Spinal cord (tissue), 10 donors: ENCODE data around the gene AJUBA. TPM values are rescaled to one million over a fixed set of nuclear protein-coding genes. Genes with fewer than 3 reads are reported as not detected.
"Not testable (repeated sequence)": the region's sequence is repeated elsewhere in the genome, so short reads cannot be mapped to it uniquely, and the experiment has no call there.

Source experiments
- DNase-seq, 6 donors: peaks; one replicate each; pipeline versions ENCODE4 v3.0.0 to v3.0.0-alpha.2; 2013 to 2015; ENCODE audit warnings: low spot score in 6 of 6, low read depth in 4 of 6
- H3K27ac ChIP-seq: one replicate; pipeline ENCODE4 v1.5.1; 2013; ENCODE audit warnings: low read depth, low read length, control low read depth
- H3K27me3 ChIP-seq: one replicate; pipeline ENCODE4 v1.6.1; 2013; ENCODE audit warnings: low read length; ENCODE audit not compliant: control insufficient read depth, insufficient read depth
- H3K36me3 ChIP-seq: one replicate; pipeline ENCODE4 v1.6.1; 2013; ENCODE audit warnings: low read length; ENCODE audit not compliant: control insufficient read depth, insufficient read depth
- H3K4me1 ChIP-seq: one replicate; pipeline ENCODE4 v1.6.1; 2013; ENCODE audit warnings: low read length; ENCODE audit not compliant: control insufficient read depth, insufficient read depth
- H3K4me3 ChIP-seq: one replicate; pipeline ENCODE4 v1.5.1; 2013; ENCODE audit warnings: low read depth, low read length, control low read depth
- H3K9me3 ChIP-seq: one replicate; pipeline ENCODE4 v1.6.1; 2013; ENCODE audit warnings: low read length; ENCODE audit not compliant: control insufficient read depth, insufficient read depth
- WGBS: methylation state at CpG from one replicate; pipeline ENCODE4 v1.1.5; 2013; ENCODE audit warnings: missing lambda C conversion rate; ENCODE audit not compliant: insufficient coverage; 5-methylcytosine and 5-hydroxymethylcytosine counted together
- polyA plus RNA-seq, 2 donors: library from polyadenylated mRNA; unstranded; fragments of 120-200 nt; gene quantifications; one replicate each; pipeline ENCODE4 v1.2.1, GENCODE V29; 2013; ENCODE audit not compliant: insufficient read length in 2 of 2
- total RNA-seq, 2 donors: library from RNA; depleted of rRNA in 1 of 2; stranded (reverse); fragments of 120-200 nt in 1 of 2; fragments of >200 nt in 1 of 2; gene quantifications; one replicate each; pipeline versions ENCODE4 v1.2.3 to v1.2.4, GENCODE V29; 2013 to 2014
- donor health status: healthy.

Gene AJUBA
- total and polyA plus RNA-seq, 4 donors, result 7.6 to 27.7 (median 12.2) TPM

DNA sequence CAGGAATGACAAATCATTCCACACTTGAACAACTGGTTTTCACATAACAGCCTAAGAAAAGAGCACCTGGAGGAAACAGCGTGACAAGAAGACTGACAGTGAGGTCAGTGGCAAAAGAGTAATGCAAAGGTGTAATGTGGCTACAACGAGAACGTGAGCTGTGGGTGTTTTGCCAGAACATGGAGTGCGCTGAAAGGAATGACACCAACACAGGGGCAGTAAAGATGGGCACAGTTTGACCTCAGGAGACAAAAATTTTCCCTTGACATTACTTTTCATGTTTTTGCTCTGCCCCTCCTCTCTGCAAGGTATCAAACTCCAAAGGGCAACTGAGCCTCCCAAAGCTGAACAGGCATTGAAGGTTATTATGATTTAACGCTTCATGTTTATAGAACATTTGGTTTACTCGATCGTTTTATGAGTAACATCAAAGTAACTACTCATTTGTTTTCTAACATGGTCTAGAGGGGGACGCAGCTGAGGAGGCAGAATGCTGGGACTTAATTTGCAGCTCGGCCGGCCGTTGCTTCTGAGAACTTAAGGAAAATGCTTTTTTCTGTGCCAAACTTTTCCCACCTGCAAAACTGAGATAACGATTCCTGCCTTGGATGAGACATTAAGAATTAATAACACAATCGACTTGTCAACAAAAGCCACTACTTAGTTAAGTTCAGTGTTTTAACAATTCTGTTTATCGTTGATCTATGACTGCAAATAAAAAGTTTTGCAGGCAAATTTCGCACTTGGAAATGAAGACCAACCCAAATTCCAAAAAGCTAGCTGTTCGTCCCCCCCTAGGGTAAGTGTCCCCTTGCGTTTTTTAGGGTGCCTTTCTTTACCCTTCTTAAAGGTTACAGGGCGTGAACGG lies 26.4 kb downstream of the AJUBA start:
- Histone ChIP-seq H3K9me3 (no peaks in the 10 kb centered on the region), H3K27me3 (no peaks in the 10 kb centered on the region), H3K4me1 (peaks cover 12% of the 10 kb centered on the region), H3K4me3 (peak overlapping the region; percentile 85), H3K36me3 (peaks cover 8% of the 10 kb centered on the region), H3K27ac (peak overlapping the region; percentile 96)
- 12% methylated on average over 9 of the region's 19 CpGs for WGBS
- peak in 1 of 6 donors; percentile 18 for DNase-seq

DNA sequence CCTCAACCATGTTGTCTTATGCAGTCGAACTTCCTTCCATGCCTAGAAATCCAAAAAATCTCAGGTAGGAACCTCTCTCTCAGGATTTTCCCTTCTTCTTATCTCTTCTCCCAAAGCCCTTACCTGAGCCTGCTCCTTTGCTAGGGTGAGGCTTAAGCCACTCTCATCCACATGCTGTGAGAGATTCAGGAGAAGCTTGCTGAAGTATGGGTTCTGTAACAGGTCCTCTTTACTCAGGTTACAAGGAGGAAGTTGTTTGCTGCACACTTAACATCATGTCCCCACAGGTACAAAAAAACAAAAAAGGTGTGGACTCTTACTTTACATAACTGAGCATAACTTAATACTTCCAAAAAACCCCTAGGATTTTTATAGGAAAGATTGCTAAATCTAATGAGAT lies 29.9 kb downstream of the AJUBA start:
- Histone ChIP-seq H3K4me3 (no peak overlapping the region), H3K36me3 (peaks cover 18% of the 10 kb centered on the region), H3K27ac (no peak overlapping the region), H3K4me1 (peaks cover 8% of the 10 kb centered on the region), H3K27me3 (no peaks in the 10 kb centered on the region), H3K9me3 (no peaks in the 10 kb centered on the region)
- no peak for DNase-seq
- 88% methylated on average over 1 of the region's 1 CpG for WGBS

DNA sequence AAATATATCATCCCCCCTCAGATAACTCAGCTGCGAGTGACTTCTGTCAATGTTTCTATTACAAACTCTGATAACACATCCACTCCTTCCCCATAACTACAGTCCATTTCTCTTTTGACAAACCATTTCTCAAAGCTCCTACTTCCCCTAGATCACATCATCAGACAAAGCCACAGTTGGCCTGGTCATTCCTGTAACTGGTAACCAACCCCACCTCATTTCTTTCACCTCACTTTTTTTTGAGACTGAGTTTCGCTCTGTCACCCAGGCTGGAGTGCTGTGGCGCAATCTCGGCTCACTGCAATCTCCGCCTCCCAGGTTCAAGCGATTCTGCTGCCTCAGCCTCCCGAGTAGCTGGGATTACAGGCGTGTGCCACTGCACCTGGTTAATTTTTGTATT lies 30.6 kb downstream of the AJUBA start:
- not testable (repeated sequence) for H3K4me3 ChIP-seq, H3K27me3 ChIP-seq, H3K4me1 ChIP-seq, DNase-seq, H3K9me3 ChIP-seq, H3K27ac ChIP-seq
- 97% methylated on average over 6 of the region's 8 CpGs for whole genome bisulfite sequencing
- peaks cover 18% of the 10 kb centered on the region for H3K36me3 ChIP-seq

DNA sequence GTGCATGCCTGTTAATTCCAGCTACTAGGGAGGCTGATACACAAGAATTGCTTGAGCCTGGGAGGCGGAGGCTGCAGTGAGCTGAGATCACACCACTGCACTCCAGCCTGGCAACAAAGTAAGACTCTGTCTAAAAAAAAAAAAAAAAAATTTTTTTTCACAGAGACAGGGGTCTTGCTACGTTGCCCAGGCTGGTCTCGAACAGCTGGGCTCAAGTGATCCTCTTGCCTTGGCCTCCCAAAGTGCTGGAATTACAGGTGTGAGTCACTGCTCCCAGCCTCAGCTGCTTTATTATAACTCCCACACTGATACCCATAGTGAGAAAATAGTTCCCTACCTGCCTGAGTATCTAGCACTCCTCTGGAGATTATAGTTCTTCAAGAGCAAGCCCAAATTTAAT lies 36.7 kb downstream of the AJUBA start:
- Histone ChIP-seq H3K9me3 (no peaks in the 10 kb centered on the region), H3K36me3 (peaks cover 24% of the 10 kb centered on the region), H3K4me3 (no peak overlapping the region), H3K4me1 (no peaks in the 10 kb centered on the region), H3K27me3 (no peaks in the 10 kb centered on the region), H3K27ac (no peak overlapping the region)
- 100% methylated on average over 1 of the region's 3 CpGs for WGBS
- DNase-seq, result no peak

DNA sequence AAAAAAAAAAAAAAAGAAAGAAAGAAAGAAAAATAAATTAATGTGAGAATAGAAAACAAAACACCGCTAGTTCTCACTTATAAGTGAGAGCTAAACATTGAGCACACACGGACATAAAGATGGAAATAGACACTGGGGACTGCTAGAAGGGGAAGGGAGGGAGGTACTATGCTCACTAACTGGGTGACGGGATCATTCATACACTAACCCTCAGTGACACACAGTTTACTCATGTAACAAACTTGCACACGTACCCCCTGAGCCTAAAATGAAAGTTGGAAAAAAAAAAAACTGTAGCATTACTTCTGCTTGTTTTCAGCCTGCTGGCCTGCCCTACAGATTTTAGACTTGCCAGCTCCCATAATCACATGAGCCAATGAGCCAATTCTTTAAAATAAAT lies 42.7 kb downstream of the AJUBA start:
- no CpG with 5 or more reads among the region's 4 CpGs for WGBS
- no peak overlapping the region for H3K27ac ChIP-seq

DNA sequence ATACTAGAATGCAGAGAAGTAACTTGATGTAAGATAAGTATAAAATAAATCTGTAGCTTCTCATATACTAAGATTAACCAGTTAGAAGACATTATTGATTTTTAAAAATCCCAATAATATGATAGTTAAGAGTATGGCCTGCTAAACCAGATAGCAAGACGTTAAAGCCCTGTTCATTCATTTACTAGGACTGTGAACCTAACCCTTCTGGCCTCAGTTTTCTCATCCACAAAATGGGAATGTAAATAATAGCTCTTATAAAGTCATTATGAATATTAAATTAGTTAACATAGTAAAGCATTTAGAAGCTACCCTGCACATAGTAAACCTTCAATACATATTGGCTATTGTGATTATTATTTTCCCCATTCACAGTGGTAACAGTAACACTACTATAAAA lies 47.2 kb downstream of the AJUBA start:
- peaks cover 7% of the 10 kb centered on the region for H3K4me1 ChIP-seq
- DNase-seq, result no peak
- H3K4me3 ChIP-seq, result no peak overlapping the region
- WGBS, result no CpG with 5 or more reads among the region's 1 CpG
- peaks cover 11% of the 10 kb centered on the region for H3K36me3 ChIP-seq
- no peaks in the 10 kb centered on the region for H3K27me3 ChIP-seq
- H3K27ac ChIP-seq, result no peak overlapping the region
- H3K9me3 ChIP-seq, result no peaks in the 10 kb centered on the region

More for the DNA sequence above, 42.7 kb downstream of the AJUBA start:
- H3K9me3 ChIP-seq, result no peaks in the 10 kb centered on the region
- no peaks in the 10 kb centered on the region for H3K4me1 ChIP-seq
- no peak overlapping the region for H3K4me3 ChIP-seq
- no peak for DNase-seq
- no peaks in the 10 kb centered on the region for H3K27me3 ChIP-seq
- H3K36me3 ChIP-seq, result peaks cover 22% of the 10 kb centered on the region

DNA sequence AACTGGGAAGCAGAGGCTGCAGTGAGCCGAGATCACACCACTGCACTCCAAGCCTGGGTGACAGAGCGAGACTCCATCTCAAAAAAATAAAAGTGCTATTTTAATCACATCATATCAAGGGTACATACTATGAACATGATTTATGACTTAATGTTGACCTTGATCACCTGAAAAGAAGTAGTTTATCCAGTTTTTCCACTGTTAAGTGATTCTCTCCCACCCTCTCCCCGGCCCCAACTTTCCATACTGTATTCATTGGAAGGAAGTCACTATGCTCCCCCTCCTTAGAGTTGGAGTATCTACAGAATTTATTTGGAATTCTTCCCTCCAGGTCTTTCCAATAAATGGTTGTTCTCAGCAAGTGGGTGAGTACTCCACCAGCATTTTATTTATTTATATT lies 50.2 kb downstream of the AJUBA start:
- no peak overlapping the region for H3K27ac ChIP-seq
- H3K9me3 ChIP-seq, result no peaks in the 10 kb centered on the region
- no CpG with 5 or more reads among the region's 3 CpGs for WGBS
- no peak for DNase-seq
- H3K4me1 ChIP-seq, result peaks cover 24% of the 10 kb centered on the region
- no peak overlapping the region for H3K4me3 ChIP-seq
- no peaks in the 10 kb centered on the region for H3K36me3 ChIP-seq
- H3K27me3 ChIP-seq, result no peaks in the 10 kb centered on the region

DNA sequence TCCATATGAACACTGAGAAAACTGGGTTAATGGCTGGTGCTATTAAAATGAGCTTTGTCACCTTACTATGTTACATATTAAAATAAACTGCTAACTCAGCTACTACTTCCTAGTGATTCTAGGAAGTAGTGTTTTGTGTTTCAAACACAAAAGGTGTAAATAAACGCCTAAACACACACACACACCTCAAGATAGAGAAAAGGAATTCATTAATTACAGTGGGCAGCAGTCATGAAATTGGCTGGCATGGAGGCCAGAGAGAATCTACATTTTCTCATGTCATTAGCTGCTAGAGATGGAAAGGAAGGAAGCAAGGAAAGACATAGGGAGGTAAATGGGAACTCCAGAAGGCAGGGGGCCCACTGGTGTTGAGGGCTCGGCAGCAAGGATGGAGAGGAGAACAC lies 52.4 kb downstream of the AJUBA start:
- no peak for DNase-seq
- H3K9me3 ChIP-seq, result no peaks in the 10 kb centered on the region
- peak overlapping the region; percentile 100 for H3K4me3 ChIP-seq
- H3K4me1 ChIP-seq, result peaks cover 27% of the 10 kb centered on the region
- H3K36me3 ChIP-seq, result peaks cover 15% of the 10 kb centered on the region
- H3K27me3 ChIP-seq, result no peaks in the 10 kb centered on the region
- WGBS, result 0% methylated on average over 1 of the region's 2 CpGs
- H3K27ac ChIP-seq, result peak overlapping the region; percentile 96

DNA sequence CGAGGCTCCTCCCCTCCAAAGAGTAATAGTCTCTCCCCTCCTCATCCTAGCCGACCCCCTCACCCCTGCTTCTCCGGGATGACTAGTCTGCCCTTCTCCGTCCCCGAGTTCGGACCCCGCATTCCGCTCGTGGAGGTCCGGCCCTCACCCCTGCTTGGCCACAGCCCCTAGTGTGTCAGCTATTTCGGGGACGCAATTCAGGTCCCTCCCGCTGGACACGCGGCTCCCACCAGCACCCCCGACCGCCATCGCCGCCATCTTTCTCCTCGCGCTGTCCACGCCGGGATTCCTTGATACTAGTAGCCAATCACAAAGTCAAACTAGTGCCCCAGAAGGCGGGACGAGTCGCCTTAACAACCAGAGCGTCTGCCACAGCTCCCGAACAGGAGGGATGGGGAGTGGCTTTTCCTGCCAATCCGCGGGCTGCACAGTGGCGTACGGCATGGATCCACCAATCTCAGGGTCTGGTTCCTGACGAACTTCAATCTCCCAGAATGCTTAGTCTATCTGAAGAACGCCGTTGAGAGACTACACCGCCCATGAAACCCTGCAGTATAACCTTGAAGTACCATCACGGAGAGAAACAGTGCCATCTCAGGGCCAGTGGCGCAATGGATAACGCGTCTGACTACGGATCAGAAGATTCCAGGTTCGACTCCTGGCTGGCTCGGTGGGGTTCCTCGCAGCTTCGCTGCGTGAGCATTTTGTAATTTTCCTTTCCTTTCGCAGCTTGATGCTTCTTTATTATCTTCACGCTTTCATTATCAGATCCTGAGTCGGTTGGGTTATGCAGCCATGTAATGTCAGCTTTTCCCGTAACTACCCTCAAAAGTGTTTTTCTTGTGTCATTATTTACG lies 53.0 kb downstream of the AJUBA start, which contains the start of gene PRMT5:
TSS of gene PRMT5 (minus strand) at position 273 of the 857 bp plus-strand sequence. CDS start at position 258, 15 bp downstream.
- WGBS, result under 1% methylated on average over 46 of the region's 51 CpGs
- Histone ChIP-seq H3K27me3 (no peaks in the 10 kb centered on the region), H3K27ac (peak within 1 kb of the TSS; percentile 96), H3K9me3 (no peaks in the 10 kb centered on the region), H3K36me3 (peaks cover 21% of the 10 kb centered on the region), H3K4me1 (peaks cover 27% of the 10 kb centered on the region), H3K4me3 (peak within 1 kb of the TSS; percentile 100)
- peak; percentile 99 to 100 (median 100) for DNase-seq
